Keratinocyte (primary cell): ENCODE data around the gene ADGRG1.

Source experiments
- CTCF ChIP-seq, 3 experiments: IDR thresholded peaks in 1 of 3; conservative IDR thresholded peaks in 1 of 3; optimal IDR thresholded peaks in 1 of 3; 2 replicates in 2 of 3; 3 replicates in 1 of 3; pipeline versions ENCODE3 to v1.5.1; 2011; ENCODE audit warnings: low read length in 3 of 3, mild to moderate bottlenecking in 3 of 3, moderate library complexity in 2 of 3, control low read depth in 1 of 3, inconsistent platforms in 1 of 3; ENCODE audit not compliant: insufficient read depth in 2 of 3; ENCODE audit errors: extremely low read depth in 1 of 3
- EZH2 ChIP-seq: IDR thresholded peaks from one replicate; pipeline ENCODE4 v1.6.1; 2012; ENCODE audit warnings: inconsistent platforms, mild to moderate bottlenecking, low read length, moderate library complexity

- no peak for TF ChIP-seq CTCF (optimal IDR thresholded peaks at IDR 0.05 in 1 of 3, IDR thresholded peaks at IDR 0.05 in 1 of 3, conservative IDR thresholded peaks at IDR 0.05 in 1 of 3; ENCODE audit: extremely low read depth in 1 of 3, insufficient read depth in 2 of 3, low read length in 3 of 3)
- TF ChIP-seq EZH2: no peak
Measured at GRCh38 chr16:57598437-57598836, 30.0 kb upstream of the ADGRG1 start.
